Vagina (tissue), 2 donors: ENCODE data around the gene DNAAF8.

Experiments used
- POLR2A ChIP-seq, 2 donors: fragments of 450-650 bp; IDR thresholded peaks; one replicate each; pipeline ENCODE4 v1.6.1; 2017; ENCODE audit warnings: antibody characterized with exemption in 2 of 2, mild to moderate bottlenecking in 2 of 2, moderate library complexity in 2 of 2
- TF ChIP-seq, protein P1 (sequence below), 3 experiments: fragments of 450-650 bp in 2 of 3; fragments of 200-600 bp in 1 of 3; sonication (generic) in 1 of 3; IDR thresholded peaks; one replicate each; pipeline ENCODE4 v1.5.1; 2017 to 2019; ENCODE audit warnings: antibody characterized with exemption in 3 of 3, mild to moderate bottlenecking in 2 of 3, moderate library complexity in 2 of 3

DNA sequence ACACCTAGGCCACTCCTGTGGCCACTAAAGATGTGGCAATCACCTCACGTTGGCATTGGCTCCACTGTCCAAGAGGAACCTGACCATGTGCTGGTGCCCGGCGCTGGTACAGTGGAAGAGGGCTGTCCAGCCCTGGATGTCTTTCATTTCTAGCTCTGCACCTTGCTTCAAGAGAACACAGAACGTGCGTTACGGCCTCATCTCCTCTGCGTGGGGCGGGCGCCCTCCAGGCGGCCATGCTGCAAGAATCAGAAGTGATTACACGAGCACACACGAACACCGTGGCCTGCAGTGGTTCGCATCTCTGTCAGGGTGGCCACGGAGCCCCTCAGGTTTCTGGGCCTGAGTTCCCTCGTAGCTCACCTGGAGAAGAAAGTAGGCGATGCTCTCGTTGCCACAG, 7.7 kb upstream of the DNAAF8 start:
- no peak for TF ChIP-seq POLR2A (IDR thresholded peaks at IDR 0.05)
- TF ChIP-seq, protein P1, sequence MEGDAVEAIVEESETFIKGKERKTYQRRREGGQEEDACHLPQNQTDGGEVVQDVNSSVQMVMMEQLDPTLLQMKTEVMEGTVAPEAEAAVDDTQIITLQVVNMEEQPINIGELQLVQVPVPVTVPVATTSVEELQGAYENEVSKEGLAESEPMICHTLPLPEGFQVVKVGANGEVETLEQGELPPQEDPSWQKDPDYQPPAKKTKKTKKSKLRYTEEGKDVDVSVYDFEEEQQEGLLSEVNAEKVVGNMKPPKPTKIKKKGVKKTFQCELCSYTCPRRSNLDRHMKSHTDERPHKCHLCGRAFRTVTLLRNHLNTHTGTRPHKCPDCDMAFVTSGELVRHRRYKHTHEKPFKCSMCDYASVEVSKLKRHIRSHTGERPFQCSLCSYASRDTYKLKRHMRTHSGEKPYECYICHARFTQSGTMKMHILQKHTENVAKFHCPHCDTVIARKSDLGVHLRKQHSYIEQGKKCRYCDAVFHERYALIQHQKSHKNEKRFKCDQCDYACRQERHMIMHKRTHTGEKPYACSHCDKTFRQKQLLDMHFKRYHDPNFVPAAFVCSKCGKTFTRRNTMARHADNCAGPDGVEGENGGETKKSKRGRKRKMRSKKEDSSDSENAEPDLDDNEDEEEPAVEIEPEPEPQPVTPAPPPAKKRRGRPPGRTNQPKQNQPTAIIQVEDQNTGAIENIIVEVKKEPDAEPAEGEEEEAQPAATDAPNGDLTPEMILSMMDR (IDR thresholded peaks at IDR 0.05), result no peak
